ENCODE results near the gene MAP3K14. TPM values are rescaled to one million over a fixed set of nuclear protein-coding genes. Genes with fewer than 3 reads are reported as not detected.
A peak's percentile ranks its signal among the peaks of the same experiment; 100 is the strongest.

MAP3K14 gene
- total RNA-seq, 1 donor from 2014 or later: 5.2 TPM

GRCh38 chr17:45313421-45313771, 3.4 kb downstream of the MAP3K14 start:
- peaks cover 15% of the 10 kb centered on the region for H3K27me3 Mint-ChIP-seq (ENCODE audit: unreplicated experiment)
- H3K27ac Mint-ChIP-seq (ENCODE audit: unreplicated experiment): peak overlapping the region; percentile 11
- no peak for DNase-seq (ENCODE audit: low spot score)
- no peaks in the 10 kb centered on the region for H3K9me3 Mint-ChIP-seq (ENCODE audit: unreplicated experiment)
- peaks cover 14% of the 10 kb centered on the region for H3K4me1 Mint-ChIP-seq (ENCODE audit: unreplicated experiment)
- peaks cover 4% of the 10 kb centered on the region for H3K36me3 Mint-ChIP-seq (ENCODE audit: low read depth, unreplicated experiment)
- no peak for TF ChIP-seq CTCF (IDR thresholded peaks at IDR 0.05; ENCODE audit: unreplicated experiment)
- H3K4me3 Mint-ChIP-seq (ENCODE audit: unreplicated experiment): no peak overlapping the region

- TF ChIP-seq CTCF (IDR thresholded peaks at IDR 0.05; ENCODE audit: unreplicated experiment): no peak
- Mint-ChIP-seq H3K36me3 (ENCODE audit: low read depth, unreplicated experiment) (peaks cover 4% of the 10 kb centered on the region), H3K4me3 (ENCODE audit: unreplicated experiment) (no peak overlapping the region), H3K9me3 (ENCODE audit: unreplicated experiment) (no peaks in the 10 kb centered on the region), H3K27me3 (ENCODE audit: unreplicated experiment) (peaks cover 15% of the 10 kb centered on the region), H3K27ac (ENCODE audit: unreplicated experiment) (peak overlapping the region; percentile 11), H3K4me1 (ENCODE audit: unreplicated experiment) (peaks cover 14% of the 10 kb centered on the region)
- DNase-seq (ENCODE audit: low spot score): no peak
Measured at GRCh38 chr17:45312477-45313420, 4.1 kb downstream of the MAP3K14 start.

GRCh38 chr17:45311760-45312476, 4.9 kb downstream of the MAP3K14 start:
- peaks cover 14% of the 10 kb centered on the region for H3K4me1 Mint-ChIP-seq (ENCODE audit: unreplicated experiment)

GRCh38 chr17:45311401-45311759, 5.4 kb downstream of the MAP3K14 start:
- peaks cover 15% of the 10 kb centered on the region for H3K27me3 Mint-ChIP-seq (ENCODE audit: unreplicated experiment)

More at GRCh38 chr17:45311760-45312476, 4.9 kb downstream of the MAP3K14 start:
- H3K9me3 Mint-ChIP-seq (ENCODE audit: unreplicated experiment): no peaks in the 10 kb centered on the region
- no peak for TF ChIP-seq CTCF (IDR thresholded peaks at IDR 0.05; ENCODE audit: unreplicated experiment)
- H3K36me3 Mint-ChIP-seq (ENCODE audit: low read depth, unreplicated experiment): peaks cover 4% of the 10 kb centered on the region
- no peak overlapping the region for H3K27ac Mint-ChIP-seq (ENCODE audit: unreplicated experiment)
- peaks cover 15% of the 10 kb centered on the region for H3K27me3 Mint-ChIP-seq (ENCODE audit: unreplicated experiment)
- H3K4me3 Mint-ChIP-seq (ENCODE audit: unreplicated experiment): no peak overlapping the region
- DNase-seq (ENCODE audit: low spot score): no peak

More at GRCh38 chr17:45311401-45311759, 5.4 kb downstream of the MAP3K14 start:
- no peak for TF ChIP-seq CTCF (IDR thresholded peaks at IDR 0.05; ENCODE audit: unreplicated experiment)
- Mint-ChIP-seq H3K4me1 (ENCODE audit: unreplicated experiment) (peaks cover 14% of the 10 kb centered on the region), H3K9me3 (ENCODE audit: unreplicated experiment) (no peaks in the 10 kb centered on the region), H3K4me3 (ENCODE audit: unreplicated experiment) (no peak overlapping the region), H3K27ac (ENCODE audit: unreplicated experiment) (no peak overlapping the region), H3K36me3 (ENCODE audit: low read depth, unreplicated experiment) (peaks cover 4% of the 10 kb centered on the region)
- DNase-seq (ENCODE audit: low spot score): no peak

All from endothelial cell (in vitro differentiated cells).